Common myeloid progenitor, CD34-positive (primary cell): ENCODE results near the gene SERPINA1. TPM values are rescaled to one million over a fixed set of nuclear protein-coding genes. Genes with fewer than 3 reads are reported as not detected.

Experiments
- CTCF ChIA-PET: fragments of 350-600 bp; sonication (Branson Sonifier 250); formaldehyde crosslinking; loops from one replicate; lab custom pipeline; 2021; ENCODE audit warnings: antibody characterized with exemption; lab: Charles Lee
- POLR2A ChIA-PET: fragments of 350-600 bp; sonication (Branson Sonifier 250); formaldehyde crosslinking; loops from one replicate; lab custom pipeline; 2021; ENCODE audit warnings: antibody characterized with exemption; lab: Charles Lee
- DNase-seq, 3 donors: peaks; one replicate each; pipeline versions ENCODE4 v3.0.0 to v3.0.0-alpha.2; 2013
- H3K27ac ChIP-seq, 2 experiments: 1 replicate in 1 of 2; 2 replicates in 1 of 2; pipeline ENCODE4 v1.7.0; 2013; ENCODE audit warnings: inconsistent platforms in 2 of 2, low read length in 2 of 2, mild to moderate bottlenecking in 2 of 2, low read depth in 1 of 2, moderate library complexity in 1 of 2; ENCODE audit not compliant: severe bottlenecking in 2 of 2, insufficient read depth in 1 of 2, poor library complexity in 1 of 2
- H3K27me3 ChIP-seq, 5 experiments: replicated peaks in 2 of 5; 1 replicate in 3 of 5; 2 replicates in 2 of 5; pipeline versions ENCODE4 v1.6.1 to v1.7.0; 2013; ENCODE audit warnings: low read length in 4 of 5, mild to moderate bottlenecking in 2 of 5, moderate library complexity in 2 of 5, inconsistent platforms in 1 of 5; ENCODE audit not compliant: insufficient read depth in 5 of 5, control insufficient read depth in 4 of 5
- H3K36me3 ChIP-seq, 4 experiments: 1 replicate in 2 of 4; 2 replicates in 2 of 4; pipeline versions ENCODE4 v1.6.1 to v1.7.0; 2013; ENCODE audit warnings: low read length in 3 of 4, control low read depth in 1 of 4, mild to moderate bottlenecking in 1 of 4; ENCODE audit not compliant: control insufficient read depth in 4 of 4, insufficient read depth in 4 of 4
- H3K4me1 ChIP-seq, 4 experiments: 1 replicate in 3 of 4; 2 replicates in 1 of 4; pipeline versions ENCODE4 v1.6.1 to v1.7.1; 2013; ENCODE audit warnings: low read length in 3 of 4, mild to moderate bottlenecking in 3 of 4, control low read depth in 1 of 4, inconsistent platforms in 1 of 4, moderate library complexity in 1 of 4; ENCODE audit not compliant: control insufficient read depth in 4 of 4, insufficient read depth in 4 of 4; ENCODE audit errors: control extremely low read depth in 1 of 4
- H3K4me3 ChIP-seq, 7 experiments: 1 replicate in 4 of 7; 2 replicates in 3 of 7; pipeline versions ENCODE4 v1.5.1 to v1.7.0; 2013; ENCODE audit warnings: mild to moderate bottlenecking in 7 of 7, low read length in 6 of 7, moderate library complexity in 6 of 7, inconsistent platforms in 2 of 7, low read depth in 2 of 7, control low read depth in 1 of 7; ENCODE audit not compliant: insufficient read depth in 4 of 7, control insufficient read depth in 1 of 7; ENCODE audit errors: extremely low read depth in 1 of 7
- H3K9me3 ChIP-seq, 5 experiments: 1 replicate in 4 of 5; 2 replicates in 1 of 5; pipeline versions ENCODE4 v1.6.1 to v1.7.1; 2013; ENCODE audit warnings: low read length in 4 of 5, mild to moderate bottlenecking in 2 of 5, inconsistent platforms in 1 of 5, low read depth in 1 of 5, moderate library complexity in 1 of 5; ENCODE audit not compliant: control insufficient read depth in 4 of 5, insufficient read depth in 2 of 5; ENCODE audit errors: control extremely low read depth in 1 of 5
- WGBS: methylation state at CpG from one replicate; pipeline ENCODE4 v1.1.5; 2013; ENCODE audit not compliant: insufficient coverage; 5-methylcytosine and 5-hydroxymethylcytosine counted together
- polyA plus RNA-seq: library from polyadenylated mRNA; unstranded; fragments of 120-200 nt; gene quantifications from one replicate; pipeline ENCODE4 v1.2.1, GENCODE V29; 2013

SERPINA1 gene
- 8.7 TPM for polyA plus RNA-seq

GRCh38 chr14:94388384-94389103, at the start of gene SERPINA1:
SERPINA1 (minus strand) TSS chr14:94388602; CDS start chr14:94383237, 5,365 bp downstream.
- no peak within 1 kb of the TSS for H3K27ac ChIP-seq
- WGBS = 93% methylated on average over 15 of the region's 18 CpGs
- no peak within 1 kb of the TSS for H3K4me3 ChIP-seq
- ChIA-PET POLR2A (no interaction called here), CTCF (interaction anchor here (1.0 to 1.5 kb wide), 2 partner anchors 12 to 34 kb away, joined by 3 read pairs; no protein-coding TSS in a partner anchor)
- no peaks in the 10 kb centered on the region for H3K36me3 ChIP-seq
- no peaks in the 10 kb centered on the region for H3K9me3 ChIP-seq
- H3K4me1 ChIP-seq = peaks cover 5 to 35% (median 12%) of the 10 kb centered on the region in 4 experiments
- peaks cover 0 to 2% (median 0%) of the 10 kb centered on the region in 5 experiments for H3K27me3 ChIP-seq
- DNase-seq = no peak

- Histone ChIP-seq H3K4me3 (no peak overlapping the region), H3K27ac (no peak overlapping the region), H3K36me3 (no peaks in the 10 kb centered on the region), H3K4me1 (no peaks in the 10 kb centered on the region), H3K27me3 (peaks cover 0 to 12% (median 4%) of the 10 kb centered on the region in 5 experiments), H3K9me3 (peaks cover 0 to 2% (median 0%) of the 10 kb centered on the region in 5 experiments)
- CTCF ChIA-PET = interaction anchor here (0.8 to 1.1 kb wide), 2 partner anchors 56 to 76 kb away, joined by 3 read pairs; no protein-coding TSS in a partner anchor
- WGBS = 100% methylated on average over 1 of the region's 2 CpGs
- no peak for DNase-seq
- POLR2A ChIA-PET = no interaction called here
Observed at GRCh38 chr14:94428610-94429009, 40.2 kb upstream of the SERPINA1 start.

DNA sequence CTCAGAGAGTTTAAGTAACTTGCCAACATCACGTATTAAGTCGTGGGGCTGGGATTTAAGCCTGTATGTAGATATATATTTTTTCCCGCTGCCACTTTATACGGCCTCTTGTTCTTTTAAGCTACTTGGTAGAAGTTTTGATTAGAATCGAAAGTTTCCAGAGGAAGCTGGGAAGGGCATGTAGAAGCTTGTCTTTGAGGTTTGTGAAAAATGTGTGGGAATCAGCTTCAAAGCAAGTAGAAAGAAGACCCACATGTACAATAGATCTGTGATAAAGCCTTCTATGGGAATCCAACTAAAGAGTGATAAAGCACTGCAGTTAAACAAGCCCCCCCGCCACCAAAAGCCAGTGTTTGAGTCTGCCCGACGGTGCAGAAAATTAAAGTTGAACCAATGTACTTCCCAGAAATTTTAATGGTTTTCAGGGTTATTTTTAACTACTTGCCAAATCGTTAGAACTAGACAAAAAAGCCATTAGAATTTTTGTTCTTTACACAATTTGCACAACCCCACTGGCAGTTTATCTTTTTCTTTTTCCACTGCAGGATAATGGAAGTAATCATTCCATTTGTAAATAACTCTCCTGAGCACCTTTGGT, 38.7 kb upstream of the SERPINA1 start:
- peaks cover 3 to 12% (median 4%) of the 10 kb centered on the region in 5 experiments for H3K27me3 ChIP-seq
- H3K9me3 ChIP-seq = peaks cover 0 to 2% (median 0%) of the 10 kb centered on the region in 5 experiments
- ChIA-PET CTCF (no interaction called here), POLR2A (no interaction called here)
- H3K27ac ChIP-seq = no peak overlapping the region
- 97% methylated on average over 5 of the region's 9 CpGs for WGBS
- no peaks in the 10 kb centered on the region for H3K4me1 ChIP-seq
- H3K4me3 ChIP-seq = no peak overlapping the region
- no peaks in the 10 kb centered on the region for H3K36me3 ChIP-seq
- DNase-seq = no peak

DNA sequence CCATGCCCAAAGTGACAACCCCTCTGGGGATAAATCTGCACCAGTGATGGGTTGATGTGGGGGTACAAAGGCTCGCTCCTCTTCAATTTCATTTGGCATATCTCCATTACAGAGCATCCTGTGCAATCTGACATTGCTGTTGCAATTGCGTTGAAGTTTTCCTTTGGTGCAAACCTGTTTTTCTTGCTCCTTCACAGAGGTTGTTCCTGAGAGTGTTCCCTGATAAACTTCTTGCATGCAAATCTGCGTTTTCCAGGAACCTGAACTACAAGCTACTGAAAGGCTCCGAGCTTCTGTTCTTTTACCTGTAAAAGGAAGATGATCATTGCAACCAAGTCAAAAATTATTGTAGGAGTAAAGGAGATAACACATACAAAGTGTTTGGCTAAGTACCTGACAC, 38.1 kb upstream of the SERPINA1 start:
- H3K4me3 ChIP-seq = no peak overlapping the region
- H3K27ac ChIP-seq = no peak overlapping the region
- H3K4me1 ChIP-seq = no peaks in the 10 kb centered on the region
- no peak for DNase-seq
- ChIA-PET POLR2A (no interaction called here), CTCF (no interaction called here)
- 84% methylated on average over 2 of the region's 4 CpGs for WGBS
- no peaks in the 10 kb centered on the region for H3K36me3 ChIP-seq
- peaks cover 0 to 2% (median 0%) of the 10 kb centered on the region in 5 experiments for H3K9me3 ChIP-seq
- peaks cover 3 to 12% (median 4%) of the 10 kb centered on the region in 5 experiments for H3K27me3 ChIP-seq

DNA sequence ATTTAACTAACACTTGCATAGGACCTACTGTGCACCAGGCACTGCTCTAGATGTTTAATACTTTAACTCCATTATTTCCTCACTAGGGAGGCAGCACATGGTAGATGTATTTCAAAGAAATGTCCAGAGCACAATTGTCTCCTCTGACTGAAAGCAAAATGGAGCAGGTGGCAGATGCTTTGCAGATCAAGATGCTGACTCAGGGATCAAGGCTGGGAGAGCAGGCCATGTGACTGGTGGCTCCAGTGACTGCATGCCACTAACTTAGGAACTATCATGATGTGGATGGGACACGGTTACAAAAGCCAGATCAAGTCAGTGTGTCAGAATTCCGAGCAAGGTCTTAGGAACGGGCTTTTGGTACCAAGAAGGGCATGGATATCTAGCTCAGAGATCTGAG, 36.0 kb upstream of the SERPINA1 start:
- H3K9me3 ChIP-seq = no peaks in the 10 kb centered on the region
- H3K4me1 ChIP-seq = no peaks in the 10 kb centered on the region
- WGBS = 83% methylated on average over 3 of the region's 3 CpGs
- H3K27ac ChIP-seq = no peak overlapping the region
- no peaks in the 10 kb centered on the region for H3K36me3 ChIP-seq
- H3K4me3 ChIP-seq = no peak overlapping the region
- ChIA-PET POLR2A (no interaction called here), CTCF (no interaction called here)
- H3K27me3 ChIP-seq = peaks cover 3 to 16% (median 5%) of the 10 kb centered on the region in 5 experiments
- no peak for DNase-seq

DNA sequence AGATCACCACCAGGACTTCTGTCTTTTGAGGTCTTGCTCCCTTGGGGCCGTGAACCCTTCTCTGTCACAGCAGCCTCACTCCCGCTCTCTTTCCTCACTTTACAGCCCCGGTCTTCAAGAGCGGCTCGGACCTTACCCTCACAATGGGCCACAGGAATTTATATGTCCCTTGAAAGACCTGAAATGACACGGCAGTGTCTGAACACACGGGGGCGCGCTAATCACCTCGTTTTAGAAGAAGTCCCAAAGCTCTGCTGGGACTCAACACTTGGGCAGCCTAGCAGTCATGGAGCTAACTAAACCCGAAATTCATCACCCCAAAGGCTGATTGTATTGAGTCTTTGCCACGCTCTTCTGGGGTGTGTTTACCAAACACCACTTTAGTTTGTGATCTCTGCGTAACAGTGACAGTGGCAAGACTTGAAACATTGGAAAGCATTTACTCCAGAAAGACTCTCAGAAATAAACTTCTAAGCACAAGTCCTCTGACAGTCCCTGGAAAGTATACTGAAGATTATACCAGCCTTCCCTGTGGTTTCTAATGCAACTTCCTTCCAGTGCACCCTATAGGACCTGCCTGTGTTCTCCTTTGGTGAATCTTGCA, 35.2 kb upstream of the SERPINA1 start:
- ChIA-PET POLR2A (no interaction called here), CTCF (interaction anchor here (0.7 to 1.4 kb wide), 3 partner anchors 19 to 62 kb away, joined by 3 to 4 read pairs (median 3); partner anchors contain the start of gene SERPINA1)
- no peaks in the 10 kb centered on the region for H3K36me3 ChIP-seq
- DNase-seq = peak; percentile 39 to 63 (median 51)
- 12% methylated on average over 13 of the region's 13 CpGs for WGBS
- H3K9me3 ChIP-seq = peaks cover 0 to 2% (median 0%) of the 10 kb centered on the region in 5 experiments
- no peak overlapping the region for H3K27ac ChIP-seq
- no peaks in the 10 kb centered on the region for H3K4me1 ChIP-seq
- H3K4me3 ChIP-seq = no peak overlapping the region
- H3K27me3 ChIP-seq = peaks cover 3 to 14% (median 5%) of the 10 kb centered on the region in 5 experiments
